Stimulated activated effector memory CD8-positive, alpha-beta T cell treated with anti-CD3 and anti-CD28 coated beads, Interleukin-12 subunit alpha, Interleukin-12 subunit beta, amount 100 ng/mL, for 72 hours (primary cell): Measurements from ENCODE around the gene TRMT2B.
"Not testable (repeated sequence)": the region's sequence is repeated elsewhere in the genome, so short reads cannot be mapped to it uniquely, and the experiment has no call there.

Source experiments
- ATAC-seq: fragments of 150-1000 bp; cut with Tn5 transposase; 2 replicates; pipeline ENCODE4 v1.10.0; 2021
- DNase-seq, 2 donors: peaks; one replicate each; pipeline ENCODE4 v3.0.0; 2021 to 2022; ENCODE audit warnings: low spot score in 2 of 2
- H3K27ac Mint-ChIP-seq: one replicate; pipeline ENCODE4 v1.8.0; 2022; ENCODE audit warnings: mild to moderate bottlenecking, mixed read lengths
- H3K36me3 Mint-ChIP-seq: one replicate; pipeline ENCODE4 v1.8.0; 2022; ENCODE audit warnings: mild to moderate bottlenecking, mixed read lengths
- H3K4me1 Mint-ChIP-seq: one replicate; pipeline ENCODE4 v1.8.0; 2022; ENCODE audit warnings: mixed read lengths
- H3K4me3 Mint-ChIP-seq: one replicate; pipeline ENCODE4 v1.8.0; 2022; ENCODE audit warnings: mild to moderate bottlenecking, mixed read lengths
- H3K9me3 Mint-ChIP-seq: one replicate; pipeline ENCODE4 v1.8.0; 2022; ENCODE audit warnings: mixed read lengths

The TRMT2B gene, protein sequence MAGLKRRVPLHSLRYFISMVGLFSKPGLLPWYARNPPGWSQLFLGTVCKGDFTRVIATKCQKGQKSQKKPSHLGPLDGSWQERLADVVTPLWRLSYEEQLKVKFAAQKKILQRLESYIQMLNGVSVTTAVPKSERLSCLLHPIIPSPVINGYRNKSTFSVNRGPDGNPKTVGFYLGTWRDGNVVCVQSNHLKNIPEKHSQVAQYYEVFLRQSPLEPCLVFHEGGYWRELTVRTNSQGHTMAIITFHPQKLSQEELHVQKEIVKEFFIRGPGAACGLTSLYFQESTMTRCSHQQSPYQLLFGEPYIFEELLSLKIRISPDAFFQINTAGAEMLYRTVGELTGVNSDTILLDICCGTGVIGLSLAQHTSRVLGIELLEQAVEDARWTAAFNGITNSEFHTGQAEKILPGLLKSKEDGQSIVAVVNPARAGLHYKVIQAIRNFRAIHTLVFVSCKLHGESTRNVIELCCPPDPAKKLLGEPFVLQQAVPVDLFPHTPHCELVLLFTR

DNA sequence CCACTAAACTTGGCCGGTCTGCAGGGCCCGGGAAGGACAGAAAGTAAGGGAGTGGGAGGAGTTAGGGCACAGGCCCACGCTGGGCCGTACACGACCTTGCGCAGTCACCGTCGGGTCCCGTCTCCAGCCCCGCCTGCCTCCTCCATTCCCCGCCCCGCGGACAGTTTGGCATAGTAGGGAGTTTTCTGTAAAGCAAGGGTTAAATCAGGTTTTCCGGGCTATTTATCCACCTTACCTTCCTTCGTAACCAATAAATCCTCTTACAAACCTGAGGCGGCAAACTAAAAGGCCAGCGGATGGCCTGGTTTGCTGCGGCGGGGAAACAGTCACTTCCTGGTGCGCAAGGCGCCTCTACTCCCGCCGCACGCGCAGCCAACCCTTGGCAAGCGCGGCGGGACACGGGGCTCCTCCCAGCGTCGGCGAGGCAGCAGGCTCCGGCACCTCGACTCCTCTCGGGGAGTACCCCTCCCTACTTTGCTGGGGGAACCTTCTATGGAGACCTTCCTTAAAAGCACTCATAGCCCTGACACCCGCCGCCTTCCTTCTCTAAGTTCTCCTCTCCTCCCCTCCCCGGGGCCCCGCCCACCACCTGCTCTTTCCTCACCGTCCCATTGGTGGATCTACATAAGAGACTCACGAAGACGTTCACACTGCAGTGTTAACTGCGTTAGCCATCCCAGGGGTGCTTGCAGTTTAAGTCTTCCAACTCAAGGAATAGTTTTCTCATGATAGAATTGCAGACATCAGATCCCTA lies at the start of gene TRMT2B:
Gene TRMT2B, minus strand, starts transcription at position 563 of the 754 bp plus-strand sequence. CDS start 9,822 bp downstream, outside the sequence.
- Mint-ChIP-seq H3K36me3 (peaks cover 35% of the 10 kb centered on the region), H3K9me3 (no peaks in the 10 kb centered on the region), H3K4me3 (peak within 1 kb of the TSS; percentile 82), H3K27ac (peak within 1 kb of the TSS; percentile 95), H3K4me1 (peaks cover 11% of the 10 kb centered on the region)
- ATAC-seq: peak; percentile 95
- peak; percentile 46 to 81 for DNase-seq

DNA sequence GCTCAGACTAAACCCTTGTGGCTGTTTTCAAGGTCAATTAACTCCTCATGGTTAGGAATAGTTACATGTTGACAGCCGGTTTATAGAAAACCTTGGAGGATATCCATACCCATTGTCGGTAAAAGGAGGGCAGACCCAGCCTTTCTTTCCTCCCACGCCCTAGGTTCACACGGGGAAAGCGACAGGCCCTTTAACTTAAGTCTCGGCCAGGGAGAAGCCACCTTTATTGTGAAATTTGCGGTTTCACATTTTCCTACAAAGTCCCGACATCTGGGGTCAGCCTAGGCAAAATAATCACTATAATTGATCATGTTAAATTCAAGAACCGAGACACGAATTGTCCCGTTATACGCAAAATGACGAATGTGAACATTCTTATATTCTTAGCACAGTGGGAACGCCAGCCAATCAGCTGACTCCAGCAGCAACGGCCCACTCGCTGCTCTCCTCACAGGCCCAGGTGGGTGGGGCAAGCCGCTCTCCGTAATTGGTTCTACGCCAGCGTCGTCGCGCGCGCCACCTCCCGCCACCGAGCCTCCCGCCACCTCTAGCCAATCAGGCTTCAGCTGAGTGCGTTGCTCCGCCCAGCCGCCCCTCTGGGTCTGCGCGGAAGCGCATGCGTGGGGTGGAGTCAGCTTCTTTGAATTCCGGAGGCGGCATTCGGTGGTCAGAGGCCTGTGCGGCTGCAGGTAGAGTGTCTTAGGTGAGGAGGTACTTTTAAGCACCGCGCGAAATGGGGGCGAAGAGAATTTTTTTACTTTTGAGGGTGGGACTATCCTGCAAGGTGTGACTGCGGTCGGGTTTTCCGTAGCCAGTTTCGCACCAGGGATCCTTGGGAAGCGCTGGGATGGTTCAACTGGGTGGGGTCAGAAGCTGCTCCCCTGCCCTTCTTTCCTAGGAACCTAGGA lies 45.9 kb upstream of the TRMT2B start, which contains the start of gene CENPI:
Gene CENPI, plus strand, starts transcription at position 659 of the 908 bp plus-strand sequence. CDS start 2,867 bp downstream, outside the sequence.
- Mint-ChIP-seq H3K9me3 (no peaks in the 10 kb centered on the region), H3K4me3 (peak within 1 kb of the TSS; percentile 65), H3K4me1 (peaks cover 19% of the 10 kb centered on the region), H3K36me3 (peaks cover 20% of the 10 kb centered on the region), H3K27ac (peak within 1 kb of the TSS; percentile 26)
- peak; percentile 68 to 91 for DNase-seq
- peak; percentile 100 for ATAC-seq

DNA sequence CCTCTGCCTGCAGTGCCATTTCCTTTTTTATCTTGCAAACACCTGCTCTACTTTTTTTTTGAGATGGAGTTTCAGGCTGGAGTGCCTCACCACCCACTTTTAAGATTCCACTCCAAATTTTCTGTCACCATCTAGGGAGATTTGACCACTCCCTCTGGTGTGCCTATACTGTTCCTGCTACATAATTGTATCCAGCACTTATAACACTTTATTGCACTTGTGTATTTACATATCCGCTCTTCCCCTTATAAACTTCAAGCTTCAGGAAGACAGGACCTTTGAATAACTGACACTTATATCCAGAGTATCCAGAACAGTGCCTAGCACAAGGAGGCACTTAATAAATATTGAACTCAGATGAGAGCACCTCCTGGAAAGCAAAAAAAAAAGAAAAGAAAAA lies 39.9 kb upstream of the TRMT2B start:
- no peaks in the 10 kb centered on the region for H3K9me3 Mint-ChIP-seq
- ATAC-seq (no peak), DNase-seq (no peak)
- no peak overlapping the region for H3K4me3 Mint-ChIP-seq
- H3K36me3 Mint-ChIP-seq: no peaks in the 10 kb centered on the region
- H3K4me1 Mint-ChIP-seq: no peaks in the 10 kb centered on the region
- no peak overlapping the region for H3K27ac Mint-ChIP-seq

DNA sequence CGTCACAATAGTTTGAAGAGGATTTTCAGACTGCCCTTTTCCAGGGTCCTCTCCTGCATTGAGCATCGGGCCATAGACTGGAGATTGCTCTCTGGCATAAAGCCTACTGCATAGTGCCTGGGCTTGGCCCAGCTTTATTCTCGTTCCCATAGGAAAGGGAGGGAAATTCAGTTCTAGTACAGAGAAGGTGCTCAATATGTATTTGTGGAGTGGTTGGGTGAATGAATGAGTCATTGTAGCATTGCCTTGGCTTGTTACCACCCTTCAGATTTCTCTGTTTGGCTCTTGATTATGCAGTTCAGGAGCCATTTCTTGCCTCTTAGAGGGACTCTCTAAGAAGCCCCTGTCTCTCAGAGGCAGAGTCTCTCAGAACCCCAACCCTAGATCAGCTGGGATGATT lies 29.3 kb upstream of the TRMT2B start:
- no peak for ATAC-seq
- Mint-ChIP-seq H3K36me3 (no peaks in the 10 kb centered on the region), H3K4me3 (no peak overlapping the region), H3K9me3 (no peaks in the 10 kb centered on the region), H3K27ac (no peak overlapping the region), H3K4me1 (peaks cover 5% of the 10 kb centered on the region)
- no peak for DNase-seq

DNA sequence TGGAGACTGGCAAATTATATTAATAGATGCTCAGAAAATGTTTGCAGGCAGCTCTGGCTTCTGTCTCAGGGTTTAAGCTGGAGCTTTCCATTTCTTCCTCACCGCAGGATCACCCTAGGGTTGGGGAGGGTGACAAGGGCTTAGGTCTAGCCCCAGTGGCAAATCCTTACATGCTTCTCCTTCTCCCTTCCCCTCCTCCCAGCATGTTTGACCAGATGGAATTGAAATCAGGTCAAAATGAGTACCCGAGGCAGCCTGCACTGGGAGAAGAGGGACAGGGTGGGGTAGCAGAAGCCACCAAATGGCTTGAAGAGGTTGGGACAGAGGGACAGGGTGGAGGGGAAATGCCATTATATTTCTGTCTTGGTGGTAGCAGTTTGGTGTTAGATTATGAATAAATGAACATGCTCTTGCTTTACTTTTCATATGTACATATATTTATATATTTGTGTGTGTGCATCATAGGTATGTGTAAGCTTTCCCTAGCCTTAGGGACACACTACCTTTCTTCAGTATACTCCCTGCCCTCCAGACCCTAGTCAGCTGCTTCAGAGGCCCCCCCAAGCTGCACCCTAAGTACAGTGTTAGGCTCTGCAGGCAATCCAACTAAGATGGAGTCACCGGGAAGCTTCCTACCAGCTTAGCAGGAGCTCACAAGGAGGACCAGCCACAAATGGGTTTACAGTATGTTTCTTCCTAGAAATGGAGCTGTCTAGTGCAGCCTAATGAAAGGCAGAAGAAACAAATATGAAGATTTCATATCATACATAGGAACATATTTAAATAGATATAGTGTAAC lies 28.6 kb upstream of the TRMT2B start:
- no peak overlapping the region for H3K4me3 Mint-ChIP-seq
- H3K4me1 Mint-ChIP-seq: peaks cover 5% of the 10 kb centered on the region
- DNase-seq: no peak
- no peaks in the 10 kb centered on the region for H3K9me3 Mint-ChIP-seq
- ATAC-seq: no peak
- no peaks in the 10 kb centered on the region for H3K36me3 Mint-ChIP-seq
- no peak overlapping the region for H3K27ac Mint-ChIP-seq

DNA sequence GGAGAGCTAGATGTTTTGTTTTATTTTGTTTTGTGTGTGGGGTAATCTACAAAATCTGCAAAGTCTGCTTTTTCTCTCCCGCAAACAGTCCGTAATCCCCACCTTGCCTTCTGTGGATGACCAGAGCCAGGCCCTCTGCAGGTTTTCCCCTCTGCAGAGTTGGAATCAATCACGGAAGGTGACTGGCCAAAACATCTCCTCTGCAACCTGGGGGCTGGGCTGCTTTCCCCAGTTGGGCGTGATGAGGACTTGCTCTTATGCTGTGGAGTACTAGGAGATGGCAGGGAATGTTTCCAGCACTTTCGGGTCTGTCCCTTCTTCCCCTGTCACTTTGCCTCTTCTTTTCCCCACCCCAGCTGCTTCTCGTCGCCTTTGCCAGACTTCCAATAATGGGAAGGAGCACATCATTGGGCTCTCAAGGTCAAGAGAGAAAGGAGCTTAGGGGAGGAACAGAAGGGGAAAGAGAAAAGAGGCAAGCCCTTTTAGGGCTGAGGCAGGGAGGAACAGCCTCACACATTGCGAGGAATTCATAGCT lies 27.9 kb upstream of the TRMT2B start:
- no peak for ATAC-seq

DNA sequence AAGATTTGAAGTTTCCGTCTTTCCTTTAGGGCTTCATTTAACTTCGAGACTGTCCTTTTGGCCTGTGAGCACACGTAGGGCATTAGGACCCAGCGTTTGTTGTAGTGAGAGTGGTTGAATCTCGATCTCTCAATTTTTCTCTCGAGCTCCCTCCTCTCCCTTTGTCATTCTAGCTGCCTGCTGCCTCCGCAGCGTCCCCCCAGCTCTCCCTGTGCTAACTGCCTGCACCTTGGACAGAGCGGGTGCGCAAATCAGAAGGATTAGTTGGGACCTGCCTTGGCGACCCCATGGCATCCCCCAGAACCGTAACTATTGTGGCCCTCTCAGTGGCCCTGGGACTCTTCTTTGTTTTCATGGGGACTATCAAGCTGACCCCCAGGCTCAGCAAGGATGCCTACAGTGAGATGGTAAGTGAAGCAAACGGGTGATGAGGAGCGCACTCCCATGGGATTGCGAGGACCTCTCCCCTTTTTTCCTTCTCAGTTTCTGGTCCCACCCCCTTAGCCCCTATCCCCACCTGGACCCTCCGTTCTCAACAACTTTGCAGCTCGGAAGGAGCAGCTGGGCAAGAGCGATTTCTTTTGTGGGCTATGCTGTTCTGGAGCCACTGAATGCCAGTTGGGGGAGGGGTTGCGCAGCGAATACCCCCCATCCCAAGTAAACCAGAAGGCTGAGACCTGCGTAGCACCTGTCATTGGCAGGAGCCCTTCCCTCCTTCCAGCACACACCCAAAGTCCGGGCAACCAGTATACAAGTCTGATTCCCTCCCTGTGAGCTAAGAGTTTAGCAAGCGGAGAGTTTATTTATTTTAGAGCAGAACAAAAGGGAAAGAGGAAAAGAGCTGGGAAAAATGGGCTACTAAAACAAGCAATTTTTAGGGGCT lies 27.0 kb upstream of the TRMT2B start, which contains the start of gene TMEM35A:
Gene TMEM35A, plus strand, starts transcription at position 164 of the 883 bp plus-strand sequence. Its CDS starts 124 bp downstream, at position 288.
- no peak for DNase-seq
- Mint-ChIP-seq H3K27ac (no peak within 1 kb of the TSS), H3K4me3 (no peak within 1 kb of the TSS), H3K4me1 (peaks cover 5% of the 10 kb centered on the region), H3K9me3 (no peaks in the 10 kb centered on the region), H3K36me3 (no peaks in the 10 kb centered on the region)
- no peak for ATAC-seq

More for the DNA sequence above, 27.9 kb upstream of the TRMT2B start:
- no peaks in the 10 kb centered on the region for H3K36me3 Mint-ChIP-seq
- no peak overlapping the region for H3K4me3 Mint-ChIP-seq
- peaks cover 5% of the 10 kb centered on the region for H3K4me1 Mint-ChIP-seq
- no peak overlapping the region for H3K27ac Mint-ChIP-seq
- no peaks in the 10 kb centered on the region for H3K9me3 Mint-ChIP-seq
- DNase-seq: no peak

DNA sequence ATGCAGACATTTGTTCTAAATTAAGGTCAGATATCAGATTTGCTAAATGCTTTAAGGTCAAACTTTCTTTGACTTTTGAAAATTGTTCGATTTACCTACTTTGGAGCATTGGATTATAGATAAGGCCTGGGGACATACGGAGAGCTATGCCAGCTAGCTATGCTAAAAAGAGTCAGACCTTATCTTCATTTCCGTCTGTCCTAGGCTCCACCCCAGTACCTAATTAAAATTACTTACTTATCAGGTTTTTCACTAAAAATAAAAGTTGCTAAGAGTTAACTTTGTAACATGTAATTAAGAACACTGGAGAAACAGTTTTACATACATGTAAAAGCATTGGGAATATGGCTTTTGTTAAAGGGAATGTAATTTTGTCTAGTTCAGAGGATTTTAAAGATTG lies 19.7 kb upstream of the TRMT2B start:
- Mint-ChIP-seq H3K4me1 (no peaks in the 10 kb centered on the region), H3K36me3 (no peaks in the 10 kb centered on the region), H3K27ac (no peak overlapping the region), H3K9me3 (no peaks in the 10 kb centered on the region), H3K4me3 (no peak overlapping the region)
- no peak for ATAC-seq
- DNase-seq: no peak

DNA sequence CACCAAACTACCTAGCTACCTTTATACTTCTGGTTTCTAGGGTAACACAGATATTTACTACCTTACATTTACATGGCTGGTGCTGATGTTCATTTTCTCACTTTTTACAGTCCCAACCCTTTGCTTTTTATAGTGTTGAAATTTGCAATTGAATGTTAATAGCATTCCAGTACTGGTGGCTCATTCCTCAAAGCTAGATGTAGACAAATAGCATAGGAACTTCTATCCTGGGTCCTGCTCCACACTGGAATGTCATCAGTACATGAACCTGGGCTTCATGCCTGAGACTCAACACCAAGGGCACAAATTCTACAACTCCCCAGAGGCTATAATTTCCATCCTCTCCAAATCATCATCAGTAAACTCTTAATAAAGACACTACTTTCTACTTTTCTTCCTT lies 10.3 kb upstream of the TRMT2B start:
- Mint-ChIP-seq H3K4me1 (peaks cover 3% of the 10 kb centered on the region), H3K9me3 (no peaks in the 10 kb centered on the region), H3K27ac (no peak overlapping the region), H3K36me3 (no peaks in the 10 kb centered on the region), H3K4me3 (no peak overlapping the region)
- DNase-seq (no peak), ATAC-seq (no peak)

DNA sequence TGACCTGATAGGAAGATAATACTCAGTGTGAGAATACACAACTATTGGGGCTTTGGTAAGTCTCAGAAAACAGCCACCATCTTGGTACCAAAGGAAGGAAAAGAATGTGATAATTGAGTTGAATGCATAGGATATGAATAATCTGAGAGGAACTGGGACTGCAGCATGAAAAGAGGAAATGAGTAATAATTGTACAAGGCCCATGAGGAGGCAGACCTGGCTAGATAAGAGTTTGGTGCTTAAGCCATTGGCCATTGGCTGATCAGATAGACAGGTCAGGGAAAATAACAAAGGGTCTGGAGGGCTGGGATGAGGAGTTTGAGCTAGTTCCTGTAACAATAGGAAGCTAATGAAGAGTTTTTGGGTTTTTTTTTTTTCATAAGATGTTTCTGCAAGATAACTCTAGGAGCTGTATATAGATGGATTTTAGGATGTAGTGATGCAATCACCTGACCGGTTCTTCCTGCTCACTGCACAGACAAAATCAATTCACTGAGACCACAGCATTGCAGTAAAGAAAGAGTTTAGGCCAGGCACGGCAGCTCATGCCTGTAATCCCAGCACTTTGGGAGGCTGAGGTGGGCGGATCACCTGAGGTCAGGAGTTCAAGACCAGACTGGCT lies 5.3 kb upstream of the TRMT2B start:
- Mint-ChIP-seq H3K27ac (no peak overlapping the region), H3K9me3 (no peaks in the 10 kb centered on the region), H3K36me3 (no peaks in the 10 kb centered on the region), H3K4me1 (peaks cover 11% of the 10 kb centered on the region), H3K4me3 (no peak overlapping the region)
- ATAC-seq (peak; percentile 81), DNase-seq (no peak)

DNA sequence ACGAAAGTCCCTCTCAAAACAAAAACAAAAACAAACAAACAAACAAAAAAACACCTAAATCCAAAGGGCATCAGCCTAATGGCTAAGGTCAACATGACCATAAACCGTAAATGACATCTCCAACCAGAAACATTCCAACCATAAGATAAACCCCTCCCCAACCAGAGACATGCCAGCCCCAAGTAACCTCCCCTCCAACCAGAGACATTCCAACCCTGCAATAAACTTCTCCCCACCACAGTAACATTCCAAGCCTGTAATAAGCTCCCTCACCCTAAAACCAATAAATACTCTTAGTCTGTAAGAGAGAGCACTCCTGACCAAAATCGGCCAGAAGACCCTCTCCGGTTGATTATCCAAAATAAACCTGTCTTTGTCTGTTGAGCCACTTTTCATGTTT lies 4.6 kb upstream of the TRMT2B start:
- not testable (repeated sequence) for H3K4me3 Mint-ChIP-seq

DNA sequence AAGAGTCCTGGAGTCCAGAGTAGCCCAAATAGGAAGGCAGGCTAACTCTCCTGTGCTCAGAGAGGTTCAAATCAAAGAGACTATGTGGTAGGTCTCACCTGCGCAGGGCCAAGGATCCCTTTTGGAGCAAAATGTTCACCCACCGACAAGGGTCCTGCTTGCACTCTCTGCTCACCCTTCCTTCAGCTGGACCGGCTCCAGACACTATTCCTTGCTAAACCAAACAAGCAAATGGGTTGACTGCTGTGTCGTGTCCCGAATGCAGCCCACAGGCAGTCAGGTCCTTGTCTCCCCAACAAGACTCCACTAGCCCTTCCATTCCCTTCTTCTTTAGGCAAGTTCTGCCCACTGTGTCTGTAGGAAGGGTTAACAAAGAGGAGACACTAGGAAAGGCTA lies 760 bp downstream of the TRMT2B start:
- no peaks in the 10 kb centered on the region for H3K9me3 Mint-ChIP-seq
- peak overlapping the region; percentile 95 for H3K27ac Mint-ChIP-seq
- peak overlapping the region; percentile 82 for H3K4me3 Mint-ChIP-seq
- ATAC-seq (no peak), DNase-seq (no peak)
- H3K36me3 Mint-ChIP-seq: peaks cover 36% of the 10 kb centered on the region
- peaks cover 8% of the 10 kb centered on the region for H3K4me1 Mint-ChIP-seq

More for the DNA sequence above, 4.6 kb upstream of the TRMT2B start:
- not testable (repeated sequence) for DNase-seq, H3K27ac Mint-ChIP-seq, H3K36me3 Mint-ChIP-seq, H3K9me3 Mint-ChIP-seq, ATAC-seq
- H3K4me1 Mint-ChIP-seq: peaks cover 11% of the 10 kb centered on the region

DNA sequence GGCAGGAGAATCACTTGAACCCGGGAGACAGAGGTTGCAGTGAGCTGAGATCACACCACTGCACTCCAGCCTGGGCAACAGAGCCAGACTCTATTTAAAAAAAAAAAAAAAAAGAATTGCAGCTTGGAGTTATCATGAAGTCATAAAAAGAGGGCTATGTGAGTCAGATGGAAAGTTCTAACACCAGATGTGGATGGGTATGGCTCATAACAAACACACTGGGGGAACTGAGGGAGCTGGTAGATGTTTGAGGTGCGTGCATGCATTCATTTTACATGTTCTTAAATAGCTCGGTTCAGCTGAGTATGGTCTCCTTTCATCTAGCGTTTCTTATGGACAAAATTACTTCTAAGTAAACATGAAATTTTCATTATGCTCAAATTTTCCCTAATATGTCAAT lies 11.7 kb downstream of the TRMT2B start:
- H3K4me1 Mint-ChIP-seq: peaks cover 6% of the 10 kb centered on the region
- peaks cover 80% of the 10 kb centered on the region for H3K36me3 Mint-ChIP-seq
- H3K27ac Mint-ChIP-seq: peak overlapping the region; percentile 12

More for the DNA sequence above, 11.7 kb downstream of the TRMT2B start:
- DNase-seq (no peak), ATAC-seq (peak; percentile 95)
- Mint-ChIP-seq H3K4me3 (no peak overlapping the region), H3K9me3 (no peaks in the 10 kb centered on the region)
